ENCODE measurements around the gene NEK4. TPM values are rescaled to one million over a fixed set of nuclear protein-coding genes. Genes with fewer than 3 reads are reported as not detected.
A peak's percentile ranks its signal among the peaks of the same experiment; 100 is the strongest.

Gene NEK4
- total and polyA plus RNA-seq, 12 donors: 4.9 to 43.9 (median 27.4) TPM

DNA sequence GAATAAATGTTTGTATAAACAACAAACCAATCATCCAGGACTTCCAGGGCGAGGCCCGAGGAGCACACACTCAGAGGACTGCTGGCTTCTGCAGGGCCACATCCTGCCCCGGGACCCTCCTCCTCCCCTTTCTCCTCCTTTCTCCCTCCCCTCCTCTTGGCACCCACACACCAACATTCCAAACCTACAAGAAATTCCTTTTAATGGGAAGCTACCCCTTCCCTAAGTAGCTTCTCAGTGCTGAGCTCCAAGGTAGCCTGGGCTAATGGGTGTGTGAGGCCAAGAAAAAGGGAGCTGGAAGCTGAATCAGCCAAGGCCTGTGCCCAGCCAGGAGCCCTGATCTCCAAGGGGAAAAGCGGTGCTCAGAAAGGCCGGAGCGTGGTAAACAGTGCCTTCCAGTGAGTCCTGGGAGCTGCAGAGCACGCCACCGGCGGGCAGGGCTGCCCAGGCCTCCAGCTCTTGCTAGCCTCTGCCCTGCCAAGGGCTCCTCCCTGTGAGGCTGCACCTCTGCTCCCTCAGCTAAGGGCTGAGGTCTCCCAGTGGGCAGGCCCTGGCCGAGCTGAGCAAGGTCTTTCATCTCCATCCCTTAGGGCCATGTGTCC is 27.7 kb upstream of the NEK4 start:
- Histone ChIP-seq H3K9me3 (replicated peaks in 1 of 3) (no peaks in the 10 kb centered on the region), H3K36me3 (replicated peaks in 1 of 2) (no peaks in the 10 kb centered on the region), H3K27me3 (no peaks in the 10 kb centered on the region), H3K4me3 (no peak overlapping the region), H3K4me1 (replicated peaks in 1 of 2) (no peaks in the 10 kb centered on the region), H3K27ac (no peak overlapping the region)
- TF ChIP-seq POLR2A (IDR thresholded peaks at IDR 0.05): no peak
- intact Hi-C loops (cut with DNase I): no loop called here
- 75 to 87% (median 82%) methylated on average over 7 to 10 of the region's 10 CpGs for WGBS, 4 donors
- no peak for DNase-seq

DNA sequence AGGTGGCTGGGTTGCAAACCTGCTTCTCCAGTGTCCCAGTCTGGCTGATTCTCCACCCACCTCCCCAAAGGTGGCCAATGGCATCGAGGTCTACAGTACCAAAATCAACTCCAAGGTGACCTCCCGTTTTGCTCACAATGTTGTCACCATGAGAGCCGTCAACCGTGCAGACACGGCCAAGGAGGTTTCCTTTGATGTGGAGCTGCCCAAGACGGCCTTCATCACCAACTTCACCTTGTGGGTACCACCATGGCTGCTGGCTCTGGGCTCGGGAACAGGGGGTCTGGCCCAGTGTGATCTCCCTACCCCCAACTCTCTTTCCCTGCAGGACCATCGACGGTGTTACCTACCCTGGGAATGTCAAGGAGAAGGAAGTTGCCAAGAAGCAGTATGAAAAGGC is 25.7 kb upstream of the NEK4 start:
- H3K36me3 ChIP-seq (replicated peaks in 1 of 2): no peaks in the 10 kb centered on the region
- WGBS, 4 donors: 74 to 97% (median 92%) methylated on average over 5 to 9 of the region's 9 CpGs
- TF ChIP-seq, protein P1, sequence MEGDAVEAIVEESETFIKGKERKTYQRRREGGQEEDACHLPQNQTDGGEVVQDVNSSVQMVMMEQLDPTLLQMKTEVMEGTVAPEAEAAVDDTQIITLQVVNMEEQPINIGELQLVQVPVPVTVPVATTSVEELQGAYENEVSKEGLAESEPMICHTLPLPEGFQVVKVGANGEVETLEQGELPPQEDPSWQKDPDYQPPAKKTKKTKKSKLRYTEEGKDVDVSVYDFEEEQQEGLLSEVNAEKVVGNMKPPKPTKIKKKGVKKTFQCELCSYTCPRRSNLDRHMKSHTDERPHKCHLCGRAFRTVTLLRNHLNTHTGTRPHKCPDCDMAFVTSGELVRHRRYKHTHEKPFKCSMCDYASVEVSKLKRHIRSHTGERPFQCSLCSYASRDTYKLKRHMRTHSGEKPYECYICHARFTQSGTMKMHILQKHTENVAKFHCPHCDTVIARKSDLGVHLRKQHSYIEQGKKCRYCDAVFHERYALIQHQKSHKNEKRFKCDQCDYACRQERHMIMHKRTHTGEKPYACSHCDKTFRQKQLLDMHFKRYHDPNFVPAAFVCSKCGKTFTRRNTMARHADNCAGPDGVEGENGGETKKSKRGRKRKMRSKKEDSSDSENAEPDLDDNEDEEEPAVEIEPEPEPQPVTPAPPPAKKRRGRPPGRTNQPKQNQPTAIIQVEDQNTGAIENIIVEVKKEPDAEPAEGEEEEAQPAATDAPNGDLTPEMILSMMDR (IDR thresholded peaks at IDR 0.05): no peak
- TF ChIP-seq POLR2A (IDR thresholded peaks at IDR 0.05): no peak

DNA sequence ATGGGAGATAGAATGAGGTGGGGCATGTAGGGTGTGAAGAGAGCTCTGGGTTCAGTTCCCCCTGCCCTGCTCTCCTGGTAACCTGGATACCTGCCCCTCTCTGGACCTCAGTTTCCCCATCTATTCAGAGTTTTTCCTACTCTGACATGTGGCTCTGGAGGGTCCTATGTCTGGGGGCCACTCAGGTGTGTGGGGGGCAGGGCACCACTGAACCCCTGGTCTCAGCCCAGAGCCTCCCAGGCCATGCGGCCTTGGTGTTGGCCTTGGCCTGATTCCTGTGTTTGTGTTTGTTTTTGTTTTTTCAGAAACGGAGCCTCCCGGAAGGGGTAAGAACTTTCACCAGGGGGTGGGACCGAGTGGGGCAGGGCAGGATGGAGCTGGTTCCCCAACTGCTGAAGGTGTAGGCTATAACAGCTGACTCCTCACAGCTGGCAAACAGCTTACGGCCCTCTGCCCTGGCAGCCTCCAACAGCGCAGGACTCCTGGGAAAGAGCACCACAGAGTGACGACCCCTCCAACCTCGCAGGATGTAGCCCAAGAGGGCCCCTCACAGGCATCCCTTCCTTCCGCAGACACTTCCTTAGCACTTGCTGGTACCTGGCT is 24.7 kb upstream of the NEK4 start:
- H3K27ac ChIP-seq: peak overlapping the region in 1 of 5 donors; percentile 23

More for the DNA sequence above, 25.7 kb upstream of the NEK4 start:
- H3K27ac ChIP-seq: no peak overlapping the region
- no peak overlapping the region for H3K4me3 ChIP-seq
- no peaks in the 10 kb centered on the region for H3K9me3 ChIP-seq (replicated peaks in 1 of 3)
- intact Hi-C loops (cut with DNase I): no loop called here
- DNase-seq: no peak
- no peaks in the 10 kb centered on the region for H3K27me3 ChIP-seq
- H3K4me1 ChIP-seq (replicated peaks in 1 of 2): no peaks in the 10 kb centered on the region

DNA sequence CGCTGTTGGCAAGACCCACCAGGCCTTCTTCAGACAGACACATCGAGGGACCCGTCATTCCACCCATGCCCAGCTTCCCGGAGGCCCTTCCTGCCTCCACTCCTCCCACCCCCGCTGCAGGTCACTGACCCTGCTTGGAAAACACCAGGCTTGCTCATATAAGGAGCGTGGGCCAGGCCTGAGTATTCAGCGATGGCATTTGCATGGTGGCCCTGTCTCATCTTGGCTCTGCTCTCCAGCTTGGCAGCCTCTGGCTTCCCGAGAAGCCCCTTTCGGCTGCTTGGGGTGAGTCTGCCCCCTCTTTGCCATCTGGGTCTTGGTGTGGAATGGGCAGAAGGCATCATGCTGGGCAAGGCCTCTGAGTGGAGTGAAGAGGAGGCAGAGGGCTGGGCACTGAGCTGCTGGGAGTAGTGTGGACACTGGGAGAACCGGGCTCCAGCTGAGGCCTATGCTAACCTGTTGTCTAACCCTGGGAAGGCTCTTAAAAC is 23.9 kb upstream of the NEK4 start, which contains the start of gene ITIH3:
Gene ITIH3 (plus strand): TSS at position 185 of the 488 bp plus-strand sequence. CDS start 8 bp downstream, at position 193.
- no peaks in the 10 kb centered on the region for H3K9me3 ChIP-seq (replicated peaks in 1 of 3)
- H3K36me3 ChIP-seq (replicated peaks in 1 of 2): no peaks in the 10 kb centered on the region
- peak within 1 kb of the TSS in 1 of 5 donors; percentile 72 for H3K27ac ChIP-seq
- H3K4me1 ChIP-seq (replicated peaks in 1 of 2): no peaks in the 10 kb centered on the region
- WGBS, 4 donors: 71 to 77% (median 76%) methylated on average over 6 to 10 of the region's 10 CpGs
- intact Hi-C loops (cut with DNase I): no loop called here
- peak in 2 of 7 donors; percentile 27 to 43 for DNase-seq
- no peak within 1 kb of the TSS for H3K4me3 ChIP-seq
- H3K27me3 ChIP-seq: no peaks in the 10 kb centered on the region
- TF ChIP-seq POLR2A (IDR thresholded peaks at IDR 0.05): no peak

More for the DNA sequence above, 24.7 kb upstream of the NEK4 start:
- Histone ChIP-seq H3K27me3 (no peaks in the 10 kb centered on the region), H3K4me1 (replicated peaks in 1 of 2) (no peaks in the 10 kb centered on the region), H3K4me3 (no peak overlapping the region), H3K36me3 (replicated peaks in 1 of 2) (no peaks in the 10 kb centered on the region), H3K9me3 (replicated peaks in 1 of 3) (no peaks in the 10 kb centered on the region)
- TF ChIP-seq, protein P1 (IDR thresholded peaks at IDR 0.05): no peak
- no peak for TF ChIP-seq POLR2A (IDR thresholded peaks at IDR 0.05)
- DNase-seq: no peak
- WGBS, 4 donors: 55 to 61% (median 58%) methylated on average over 7 to 9 of the region's 9 CpGs
- intact Hi-C loops (cut with DNase I): no loop called here

DNA sequence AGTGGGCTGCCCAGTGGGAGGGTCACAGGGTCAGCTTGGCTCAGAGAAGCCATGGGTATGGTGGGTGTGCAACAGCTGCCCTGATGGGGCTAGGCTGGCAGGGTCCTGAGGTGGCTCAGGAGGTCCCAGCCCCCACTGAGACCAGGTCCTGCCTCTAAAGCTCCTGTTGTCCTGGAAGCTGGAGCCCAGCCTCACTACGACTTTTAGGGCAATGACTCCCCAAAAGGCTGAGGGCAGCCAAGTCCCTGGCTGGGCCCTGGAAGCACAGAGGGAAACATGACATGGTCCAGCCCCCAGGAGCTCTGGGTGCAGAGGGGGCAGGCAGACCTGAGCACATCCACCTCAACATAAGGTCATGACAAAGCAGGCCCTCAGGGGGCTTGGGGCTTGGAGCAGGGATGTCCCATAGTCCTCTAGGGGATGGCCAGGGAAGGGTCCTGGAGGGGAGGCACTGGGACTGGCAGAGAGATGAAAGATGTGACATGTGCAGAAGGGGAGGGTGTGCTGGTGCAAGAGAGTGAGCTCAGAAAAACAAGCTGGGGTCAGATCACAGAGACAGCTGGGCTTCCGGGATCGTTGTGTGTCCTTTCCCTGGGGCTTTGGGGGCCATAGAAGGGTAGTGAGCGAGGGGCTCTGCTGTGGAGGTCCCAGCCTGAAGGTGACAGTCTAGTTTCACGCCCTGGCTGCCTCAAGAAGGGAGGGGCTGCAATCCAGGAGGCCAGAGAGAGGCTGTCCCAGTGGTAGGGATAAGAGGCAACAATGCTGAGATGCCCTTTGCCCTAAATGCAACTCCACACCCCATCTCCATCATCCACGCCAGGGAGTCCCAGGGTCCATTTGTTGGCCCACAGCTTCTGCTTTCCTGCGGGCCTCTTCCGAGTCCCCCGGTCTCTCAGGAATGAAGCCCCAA is 23.2 kb upstream of the NEK4 start:
- TF ChIP-seq POLR2A (IDR thresholded peaks at IDR 0.05): no peak
- TF ChIP-seq, protein P1 (IDR thresholded peaks at IDR 0.05): no peak
- DNase-seq: no peak
- intact Hi-C loops (cut with DNase I): no loop called here
- Histone ChIP-seq H3K4me1 (replicated peaks in 1 of 2) (no peaks in the 10 kb centered on the region), H3K27me3 (no peaks in the 10 kb centered on the region), H3K36me3 (replicated peaks in 1 of 2) (no peaks in the 10 kb centered on the region), H3K27ac (peak overlapping the region in 1 of 5 donors; percentile 72), H3K4me3 (no peak overlapping the region), H3K9me3 (replicated peaks in 1 of 3) (no peaks in the 10 kb centered on the region)
- 76 to 82% (median 78%) methylated on average over 9 of the region's 9 CpGs for WGBS, 4 donors

All from adrenal gland (tissue), 12 donors.